NB4 (cell line): ENCODE results near the gene GLYATL1.

Source experiments
- MYC ChIP-seq: IDR thresholded peaks from 2 replicates; pipeline ENCODE4 v1.6.1; 2011; ENCODE audit warnings: low read depth, low read length
- POLR2A ChIP-seq: IDR thresholded peaks from 2 replicates; pipeline ENCODE4 v1.6.1; 2011; ENCODE audit warnings: mild to moderate bottlenecking; ENCODE audit not compliant: insufficient read length; ENCODE audit errors: extremely low read depth
- TF ChIP-seq, protein P1 (sequence below): IDR thresholded peaks from one replicate; pipeline ENCODE4 v1.5.1; 2012; ENCODE audit warnings: low read depth, low read length

DNA sequence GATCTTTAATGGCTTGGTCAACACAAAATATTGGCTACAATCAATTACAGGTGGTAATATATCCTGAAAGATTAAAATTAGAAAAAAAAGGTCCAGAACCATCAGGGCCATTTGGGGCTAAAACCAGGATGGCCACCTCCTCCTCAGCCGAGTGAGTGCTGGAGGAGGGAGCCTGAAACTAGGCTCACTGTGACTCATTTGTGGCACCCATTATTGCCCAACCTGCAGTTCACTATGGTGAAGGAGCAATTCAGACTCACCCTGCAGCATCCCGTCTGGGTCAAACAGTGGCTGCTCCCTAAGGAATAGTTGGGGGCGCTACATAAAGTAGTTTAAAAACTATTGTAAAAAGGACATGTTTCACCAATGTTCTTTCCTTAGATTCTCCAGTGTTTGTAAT is 60.7 kb downstream of the GLYATL1 start:
- TF ChIP-seq, protein P1, sequence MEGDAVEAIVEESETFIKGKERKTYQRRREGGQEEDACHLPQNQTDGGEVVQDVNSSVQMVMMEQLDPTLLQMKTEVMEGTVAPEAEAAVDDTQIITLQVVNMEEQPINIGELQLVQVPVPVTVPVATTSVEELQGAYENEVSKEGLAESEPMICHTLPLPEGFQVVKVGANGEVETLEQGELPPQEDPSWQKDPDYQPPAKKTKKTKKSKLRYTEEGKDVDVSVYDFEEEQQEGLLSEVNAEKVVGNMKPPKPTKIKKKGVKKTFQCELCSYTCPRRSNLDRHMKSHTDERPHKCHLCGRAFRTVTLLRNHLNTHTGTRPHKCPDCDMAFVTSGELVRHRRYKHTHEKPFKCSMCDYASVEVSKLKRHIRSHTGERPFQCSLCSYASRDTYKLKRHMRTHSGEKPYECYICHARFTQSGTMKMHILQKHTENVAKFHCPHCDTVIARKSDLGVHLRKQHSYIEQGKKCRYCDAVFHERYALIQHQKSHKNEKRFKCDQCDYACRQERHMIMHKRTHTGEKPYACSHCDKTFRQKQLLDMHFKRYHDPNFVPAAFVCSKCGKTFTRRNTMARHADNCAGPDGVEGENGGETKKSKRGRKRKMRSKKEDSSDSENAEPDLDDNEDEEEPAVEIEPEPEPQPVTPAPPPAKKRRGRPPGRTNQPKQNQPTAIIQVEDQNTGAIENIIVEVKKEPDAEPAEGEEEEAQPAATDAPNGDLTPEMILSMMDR, result no peak
- TF ChIP-seq MYC, result no peak
- no peak for TF ChIP-seq POLR2A
